Caki2 (cell line): ENCODE results near the gene RTN4RL1. TPM values are rescaled to one million over a fixed set of nuclear protein-coding genes. Genes with fewer than 3 reads are reported as not detected.

Source experiments
- DNase-seq: peaks from one replicate; pipeline ENCODE4 v3.0.0-alpha.2; 2015; ENCODE audit warnings: low read depth
- in situ Hi-C: cut with HindIII; loops from 2 replicates; pipeline ENCODE4 v1.10.0; 2016; ENCODE audit warnings: low sequenced_read_pairs, low pct_unique_long_range_greater_than_20kb, mixed read lengths
- total RNA-seq: library from RNA; depleted of rRNA; stranded (reverse); fragments of >200 nt; shearing (Covaris generic); gene quantifications from 2 replicates; pipeline ENCODE4 v1.2.3, GENCODE V29; 2014; ENCODE audit warnings: low replicate concordance

The RTN4RL1 gene
- total RNA-seq, 1 experiment from 2014 or later = 12.2 TPM

- in situ Hi-C loops = no loop called here
- DNase-seq = no peak
Observed at GRCh38 chr17:1918346-1919162, 106.6 kb downstream of the RTN4RL1 start.

- in situ Hi-C loops = no loop called here
- DNase-seq = no peak
Observed at GRCh38 chr17:1916963-1917715, 108.0 kb downstream of the RTN4RL1 start.

GRCh38 chr17:1916316-1916715 is 108.8 kb downstream of the RTN4RL1 start:
- in situ Hi-C loops = no loop called here
- DNase-seq = no peak

GRCh38 chr17:1915889-1916288 is 109.2 kb downstream of the RTN4RL1 start:
- DNase-seq = no peak
- in situ Hi-C loops = no loop called here

- in situ Hi-C loops = no loop called here
- DNase-seq = no peak
Observed at GRCh38 chr17:1914661-1915083, 110.5 kb downstream of the RTN4RL1 start.

- in situ Hi-C loops = no loop called here
- no peak for DNase-seq
Observed at GRCh38 chr17:1913702-1914101, 111.4 kb downstream of the RTN4RL1 start.

- no peak for DNase-seq
- in situ Hi-C loops = no loop called here
Observed at GRCh38 chr17:1912146-1912545, 113.0 kb downstream of the RTN4RL1 start.

- DNase-seq = no peak
- in situ Hi-C loops = no loop called here
Observed at GRCh38 chr17:1909985-1910384, 115.1 kb downstream of the RTN4RL1 start.

GRCh38 chr17:1908699-1909309 is 116.3 kb downstream of the RTN4RL1 start:
- in situ Hi-C loops = no loop called here
- DNase-seq = peak; percentile 58

GRCh38 chr17:1907909-1908698 is 117.0 kb downstream of the RTN4RL1 start:
- no peak for DNase-seq
- in situ Hi-C loops = no loop called here

- in situ Hi-C loops = no loop called here
Observed at GRCh38 chr17:1907216-1907631, 117.9 kb downstream of the RTN4RL1 start.

GRCh38 chr17:1906662-1907101 is 118.5 kb downstream of the RTN4RL1 start:
- no peak for DNase-seq
- in situ Hi-C loops = no loop called here

More at GRCh38 chr17:1907216-1907631, 117.9 kb downstream of the RTN4RL1 start:
- DNase-seq = no peak

- no peak for DNase-seq
- in situ Hi-C loops = no loop called here
Observed at GRCh38 chr17:1905190-1905913, 119.8 kb downstream of the RTN4RL1 start.

- in situ Hi-C loops = no loop called here
- DNase-seq = no peak
Observed at GRCh38 chr17:1904273-1905182, 120.6 kb downstream of the RTN4RL1 start.

- DNase-seq = no peak
- in situ Hi-C loops = no loop called here
Observed at GRCh38 chr17:1899403-1900000, 125.6 kb downstream of the RTN4RL1 start.

- no peak for DNase-seq
- in situ Hi-C loops = no loop called here
Observed at GRCh38 chr17:1898872-1899271, 126.3 kb downstream of the RTN4RL1 start.
